ENCODE results near the gene HEATR5A. TPM values are rescaled to one million over a fixed set of nuclear protein-coding genes. Genes with fewer than 3 reads are reported as not detected.
A peak's percentile ranks its signal among the peaks of the same experiment; 100 is the strongest.

HEATR5A gene
- total and polyA plus RNA-seq, 2 experiments from 2014 or later, result 25.8 to 32.5 TPM

DNA sequence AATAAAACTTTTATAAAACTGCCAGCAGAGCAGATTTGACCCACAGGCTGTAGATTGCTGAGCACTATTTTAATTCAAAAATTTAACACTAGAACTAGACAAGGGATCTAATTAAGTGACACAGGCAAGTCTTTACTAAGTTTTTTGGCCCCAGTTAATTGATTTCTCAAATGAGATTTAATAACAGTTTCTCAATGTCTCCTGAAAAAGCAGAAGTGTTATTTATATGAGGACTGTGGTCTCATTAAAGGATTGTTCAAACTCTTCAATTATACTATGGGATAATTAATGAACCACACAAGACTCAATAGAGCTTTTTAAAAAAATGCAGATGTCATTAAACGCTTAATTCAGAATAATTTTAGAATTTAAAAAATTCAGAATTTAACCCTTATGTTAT, 1.9 kb downstream of the HEATR5A start:
- Histone ChIP-seq H3K9me2 (ENCODE audit: insufficient read depth) (no peaks in the 10 kb centered on the region), H3F3A (replicated peaks; ENCODE audit: low read depth) (no peaks in the 10 kb centered on the region), H4K20me1 (replicated peaks; ENCODE audit: insufficient read depth) (0 out of 2 replicates have a peak, but pooled peaks cover 8% of the 10 kb centered on the region), H3K4me3 (no peak overlapping the region), H2AFZ (no peak overlapping the region), H3K4me1 (ENCODE audit: insufficient read depth) (0 out of 2 replicates have a peak, but pooled peaks cover 14% of the 10 kb centered on the region), H3K27me3 (ENCODE audit: insufficient read depth) (no peaks in the 10 kb centered on the region), H3K27ac (ENCODE audit: low read depth) (no peak overlapping the region), H3K79me2 (replicated peaks; ENCODE audit: insufficient read depth) (peaks cover 58% of the 10 kb centered on the region), H3K36me3 (ENCODE audit: insufficient read depth) (no peaks in the 10 kb centered on the region), H3K4me2 (peak overlapping the region; percentile 87)
- Mint-ChIP-seq H3K27me3 (ENCODE audit: insufficient read depth, low read depth, poor library complexity) (peaks cover 2% of the 10 kb centered on the region), H3K4me3 (peak overlapping the region; percentile 49), H3K9me3 (no peaks in the 10 kb centered on the region), H3K36me3 (ENCODE audit: low read depth) (no peaks in the 10 kb centered on the region), H3K4me1 (peaks cover 11% of the 10 kb centered on the region), H3K27ac (no peak overlapping the region)
- ATAC-seq (no peak), DNase-seq (ENCODE audit: low spot score) (no peak)
- TF ChIP-seq, protein P1, sequence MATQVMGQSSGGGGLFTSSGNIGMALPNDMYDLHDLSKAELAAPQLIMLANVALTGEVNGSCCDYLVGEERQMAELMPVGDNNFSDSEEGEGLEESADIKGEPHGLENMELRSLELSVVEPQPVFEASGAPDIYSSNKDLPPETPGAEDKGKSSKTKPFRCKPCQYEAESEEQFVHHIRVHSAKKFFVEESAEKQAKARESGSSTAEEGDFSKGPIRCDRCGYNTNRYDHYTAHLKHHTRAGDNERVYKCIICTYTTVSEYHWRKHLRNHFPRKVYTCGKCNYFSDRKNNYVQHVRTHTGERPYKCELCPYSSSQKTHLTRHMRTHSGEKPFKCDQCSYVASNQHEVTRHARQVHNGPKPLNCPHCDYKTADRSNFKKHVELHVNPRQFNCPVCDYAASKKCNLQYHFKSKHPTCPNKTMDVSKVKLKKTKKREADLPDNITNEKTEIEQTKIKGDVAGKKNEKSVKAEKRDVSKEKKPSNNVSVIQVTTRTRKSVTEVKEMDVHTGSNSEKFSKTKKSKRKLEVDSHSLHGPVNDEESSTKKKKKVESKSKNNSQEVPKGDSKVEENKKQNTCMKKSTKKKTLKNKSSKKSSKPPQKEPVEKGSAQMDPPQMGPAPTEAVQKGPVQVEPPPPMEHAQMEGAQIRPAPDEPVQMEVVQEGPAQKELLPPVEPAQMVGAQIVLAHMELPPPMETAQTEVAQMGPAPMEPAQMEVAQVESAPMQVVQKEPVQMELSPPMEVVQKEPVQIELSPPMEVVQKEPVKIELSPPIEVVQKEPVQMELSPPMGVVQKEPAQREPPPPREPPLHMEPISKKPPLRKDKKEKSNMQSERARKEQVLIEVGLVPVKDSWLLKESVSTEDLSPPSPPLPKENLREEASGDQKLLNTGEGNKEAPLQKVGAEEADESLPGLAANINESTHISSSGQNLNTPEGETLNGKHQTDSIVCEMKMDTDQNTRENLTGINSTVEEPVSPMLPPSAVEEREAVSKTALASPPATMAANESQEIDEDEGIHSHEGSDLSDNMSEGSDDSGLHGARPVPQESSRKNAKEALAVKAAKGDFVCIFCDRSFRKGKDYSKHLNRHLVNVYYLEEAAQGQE (IDR thresholded peaks at IDR 0.05; ENCODE audit: unreplicated experiment), result no peak
- TF ChIP-seq JUNB (IDR thresholded peaks at IDR 0.05; ENCODE audit: unreplicated experiment) (no peak), CREB1 (CRISPR knock-in tag; IDR thresholded peaks at IDR 0.05; ENCODE audit: low read depth) (no peak), NANOG (IDR thresholded peaks at IDR 0.05; ENCODE audit: borderline replicate concordance) (no peak), EZH2 (IDR thresholded peaks at IDR 0.05; ENCODE audit: low read depth, unreplicated experiment) (no peak), STAT1 (IDR thresholded peaks at IDR 0.05; ENCODE audit: unreplicated experiment) (no peak), ZNF331 (CRISPR knock-in tag; IDR thresholded peaks at IDR 0.05; ENCODE audit: low read depth) (no peak), ETS1 (IDR thresholded peaks at IDR 0.05) (no peak), POLR2AphosphoS5 (IDR thresholded peaks at IDR 0.05; ENCODE audit: low read depth) (no peak), EZH2phosphoT487 (IDR thresholded peaks at IDR 0.05; ENCODE audit: unreplicated experiment) (no peak)
- TF ChIP-seq, protein P2, sequence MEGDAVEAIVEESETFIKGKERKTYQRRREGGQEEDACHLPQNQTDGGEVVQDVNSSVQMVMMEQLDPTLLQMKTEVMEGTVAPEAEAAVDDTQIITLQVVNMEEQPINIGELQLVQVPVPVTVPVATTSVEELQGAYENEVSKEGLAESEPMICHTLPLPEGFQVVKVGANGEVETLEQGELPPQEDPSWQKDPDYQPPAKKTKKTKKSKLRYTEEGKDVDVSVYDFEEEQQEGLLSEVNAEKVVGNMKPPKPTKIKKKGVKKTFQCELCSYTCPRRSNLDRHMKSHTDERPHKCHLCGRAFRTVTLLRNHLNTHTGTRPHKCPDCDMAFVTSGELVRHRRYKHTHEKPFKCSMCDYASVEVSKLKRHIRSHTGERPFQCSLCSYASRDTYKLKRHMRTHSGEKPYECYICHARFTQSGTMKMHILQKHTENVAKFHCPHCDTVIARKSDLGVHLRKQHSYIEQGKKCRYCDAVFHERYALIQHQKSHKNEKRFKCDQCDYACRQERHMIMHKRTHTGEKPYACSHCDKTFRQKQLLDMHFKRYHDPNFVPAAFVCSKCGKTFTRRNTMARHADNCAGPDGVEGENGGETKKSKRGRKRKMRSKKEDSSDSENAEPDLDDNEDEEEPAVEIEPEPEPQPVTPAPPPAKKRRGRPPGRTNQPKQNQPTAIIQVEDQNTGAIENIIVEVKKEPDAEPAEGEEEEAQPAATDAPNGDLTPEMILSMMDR (conservative IDR thresholded peaks at IDR 0.05; ENCODE audit: low read depth in 2 of 2), result no peak
- TF ChIP-seq, protein P3, sequence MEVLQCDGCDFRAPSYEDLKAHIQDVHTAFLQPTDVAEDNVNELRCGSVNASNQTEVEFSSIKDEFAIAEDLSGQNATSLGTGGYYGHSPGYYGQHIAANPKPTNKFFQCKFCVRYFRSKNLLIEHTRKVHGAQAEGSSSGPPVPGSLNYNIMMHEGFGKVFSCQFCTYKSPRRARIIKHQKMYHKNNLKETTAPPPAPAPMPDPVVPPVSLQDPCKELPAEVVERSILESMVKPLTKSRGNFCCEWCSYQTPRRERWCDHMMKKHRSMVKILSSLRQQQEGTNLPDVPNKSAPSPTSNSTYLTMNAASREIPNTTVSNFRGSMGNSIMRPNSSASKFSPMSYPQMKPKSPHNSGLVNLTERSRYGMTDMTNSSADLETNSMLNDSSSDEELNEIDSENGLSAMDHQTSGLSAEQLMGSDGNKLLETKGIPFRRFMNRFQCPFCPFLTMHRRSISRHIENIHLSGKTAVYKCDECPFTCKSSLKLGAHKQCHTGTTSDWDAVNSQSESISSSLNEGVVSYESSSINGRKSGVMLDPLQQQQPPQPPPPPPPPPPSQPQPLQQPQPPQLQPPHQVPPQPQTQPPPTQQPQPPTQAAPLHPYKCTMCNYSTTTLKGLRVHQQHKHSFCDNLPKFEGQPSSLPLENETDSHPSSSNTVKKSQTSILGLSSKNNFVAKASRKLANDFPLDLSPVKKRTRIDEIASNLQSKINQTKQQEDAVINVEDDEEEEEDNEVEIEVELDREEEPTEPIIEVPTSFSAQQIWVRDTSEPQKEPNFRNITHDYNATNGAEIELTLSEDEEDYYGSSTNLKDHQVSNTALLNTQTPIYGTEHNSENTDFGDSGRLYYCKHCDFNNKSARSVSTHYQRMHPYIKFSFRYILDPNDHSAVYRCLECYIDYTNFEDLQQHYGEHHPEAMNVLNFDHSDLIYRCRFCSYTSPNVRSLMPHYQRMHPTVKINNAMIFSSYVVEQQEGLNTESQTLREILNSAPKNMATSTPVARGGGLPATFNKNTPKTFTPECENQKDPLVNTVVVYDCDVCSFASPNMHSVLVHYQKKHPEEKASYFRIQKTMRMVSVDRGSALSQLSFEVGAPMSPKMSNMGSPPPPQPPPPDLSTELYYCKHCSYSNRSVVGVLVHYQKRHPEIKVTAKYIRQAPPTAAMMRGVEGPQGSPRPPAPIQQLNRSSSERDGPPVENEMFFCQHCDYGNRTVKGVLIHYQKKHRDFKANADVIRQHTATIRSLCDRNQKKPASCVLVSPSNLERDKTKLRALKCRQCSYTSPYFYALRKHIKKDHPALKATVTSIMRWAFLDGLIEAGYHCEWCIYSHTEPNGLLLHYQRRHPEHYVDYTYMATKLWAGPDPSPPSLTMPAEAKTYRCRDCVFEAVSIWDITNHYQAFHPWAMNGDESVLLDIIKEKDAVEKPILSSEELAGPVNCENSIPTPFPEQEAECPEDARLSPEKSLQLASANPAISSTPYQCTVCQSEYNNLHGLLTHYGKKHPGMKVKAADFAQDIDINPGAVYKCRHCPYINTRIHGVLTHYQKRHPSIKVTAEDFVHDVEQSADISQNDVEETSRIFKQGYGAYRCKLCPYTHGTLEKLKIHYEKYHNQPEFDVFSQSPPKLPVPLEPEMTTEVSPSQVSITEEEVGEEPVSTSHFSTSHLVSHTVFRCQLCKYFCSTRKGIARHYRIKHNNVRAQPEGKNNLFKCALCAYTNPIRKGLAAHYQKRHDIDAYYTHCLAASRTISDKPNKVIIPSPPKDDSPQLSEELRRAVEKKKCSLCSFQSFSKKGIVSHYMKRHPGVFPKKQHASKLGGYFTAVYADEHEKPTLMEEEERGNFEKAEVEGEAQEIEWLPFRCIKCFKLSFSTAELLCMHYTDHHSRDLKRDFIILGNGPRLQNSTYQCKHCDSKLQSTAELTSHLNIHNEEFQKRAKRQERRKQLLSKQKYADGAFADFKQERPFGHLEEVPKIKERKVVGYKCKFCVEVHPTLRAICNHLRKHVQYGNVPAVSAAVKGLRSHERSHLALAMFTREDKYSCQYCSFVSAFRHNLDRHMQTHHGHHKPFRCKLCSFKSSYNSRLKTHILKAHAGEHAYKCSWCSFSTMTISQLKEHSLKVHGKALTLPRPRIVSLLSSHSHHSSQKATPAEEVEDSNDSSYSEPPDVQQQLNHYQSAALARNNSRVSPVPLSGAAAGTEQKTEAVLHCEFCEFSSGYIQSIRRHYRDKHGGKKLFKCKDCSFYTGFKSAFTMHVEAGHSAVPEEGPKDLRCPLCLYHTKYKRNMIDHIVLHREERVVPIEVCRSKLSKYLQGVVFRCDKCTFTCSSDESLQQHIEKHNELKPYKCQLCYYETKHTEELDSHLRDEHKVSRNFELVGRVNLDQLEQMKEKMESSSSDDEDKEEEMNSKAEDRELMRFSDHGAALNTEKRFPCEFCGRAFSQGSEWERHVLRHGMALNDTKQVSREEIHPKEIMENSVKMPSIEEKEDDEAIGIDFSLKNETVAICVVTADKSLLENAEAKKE (CRISPR knock-in tag; IDR thresholded peaks at IDR 0.05), result no peak

Measured in GM23338 (cell line).